GM12873 (cell line): Measurements from ENCODE around the gene NSFL1C.

Experiments
- CTCF ChIP-seq: IDR thresholded peaks from 2 replicates; pipeline ENCODE4 v1.5.1; 2012; ENCODE audit warnings: low read depth, mild to moderate bottlenecking, moderate library complexity, low read length, control low read depth; ENCODE audit not compliant: insufficient read depth; ENCODE audit errors: missing control alignments

Gene NSFL1C

GRCh38 chr20:1420066-1420465, 46.6 kb downstream of the NSFL1C start:
- no peak for TF ChIP-seq CTCF

- TF ChIP-seq CTCF = no peak
These were observed 48.3 kb downstream of the NSFL1C start for GRCh38 chr20:1418350-1418749.

GRCh38 chr20:1417790-1418189, 48.9 kb downstream of the NSFL1C start:
- no peak for TF ChIP-seq CTCF

- TF ChIP-seq CTCF = no peak
These were observed 49.4 kb downstream of the NSFL1C start for GRCh38 chr20:1417273-1417672.

GRCh38 chr20:1415667-1416468, 50.8 kb downstream of the NSFL1C start:
- no peak for TF ChIP-seq CTCF

- no peak for TF ChIP-seq CTCF
These were observed 51.7 kb downstream of the NSFL1C start for GRCh38 chr20:1414982-1415381.

GRCh38 chr20:1405801-1406200, 60.8 kb downstream of the NSFL1C start:
- no peak for TF ChIP-seq CTCF
